GM21390 (cell line): ENCODE data around the gene AOC3.

Experiments used
- ATAC-seq: cut with Tn5 transposase; IDR thresholded peaks from one replicate; pipeline ENCODE4 v1.9.1; 2021; ENCODE audit not compliant: unreplicated experiment

Gene AOC3

GRCh38 chr17:42850954-42851353 is at the start of gene AOC3:
AOC3 (plus strand) TSS chr17:42851199; CDS start chr17:42851344, 145 bp downstream.
- no peak for ATAC-seq

GRCh38 chr17:42803074-42803883 is 47.7 kb upstream of the AOC3 start:
- no peak for ATAC-seq

- no peak for ATAC-seq
Observed at GRCh38 chr17:42804918-42805367, 46.1 kb upstream of the AOC3 start.

GRCh38 chr17:42806249-42806648 is 44.8 kb upstream of the AOC3 start:
- ATAC-seq: no peak

- ATAC-seq: no peak
Observed at GRCh38 chr17:42809250-42809649, 41.7 kb upstream of the AOC3 start.

GRCh38 chr17:42814633-42815399 is 36.2 kb upstream of the AOC3 start:
- ATAC-seq: no peak

- no peak for ATAC-seq
Observed at GRCh38 chr17:42817866-42818265, 33.1 kb upstream of the AOC3 start.

- no peak for ATAC-seq
Observed at GRCh38 chr17:42818379-42818778, 32.6 kb upstream of the AOC3 start.

GRCh38 chr17:42819939-42820535 is 31.0 kb upstream of the AOC3 start:
- no peak for ATAC-seq

GRCh38 chr17:42821176-42821575 is 29.8 kb upstream of the AOC3 start:
- no peak for ATAC-seq

GRCh38 chr17:42827472-42827871 is 23.5 kb upstream of the AOC3 start:
- ATAC-seq: no peak

GRCh38 chr17:42830971-42831370 is 20.0 kb upstream of the AOC3 start:
- ATAC-seq: no peak

- ATAC-seq: no peak
Observed at GRCh38 chr17:42832213-42832933, 18.6 kb upstream of the AOC3 start.

GRCh38 chr17:42832934-42833766 is 17.8 kb upstream of the AOC3 start, which contains the start of gene PSME3:
PSME3 (plus strand) TSS chr17:42833397; CDS start chr17:42833632, 235 bp downstream.
- peak; percentile 86 for ATAC-seq

- ATAC-seq: peak; percentile 15
Observed at GRCh38 chr17:42833767-42834422, 17.1 kb upstream of the AOC3 start.

GRCh38 chr17:42835732-42836131 is 15.3 kb upstream of the AOC3 start:
- ATAC-seq: no peak

- no peak for ATAC-seq
Observed at GRCh38 chr17:42841975-42842685, 8.9 kb upstream of the AOC3 start.

GRCh38 chr17:42843358-42843934 is 7.6 kb upstream of the AOC3 start:
- ATAC-seq: no peak

- no peak for ATAC-seq
Observed at GRCh38 chr17:42844271-42844670, 6.7 kb upstream of the AOC3 start, which contains the start of gene AOC2. AOC2 (plus strand) TSS chr17:42844580; CDS start chr17:42844627, 47 bp downstream.
